ENCODE data around the gene MGAT5B. TPM values are rescaled to one million over a fixed set of nuclear protein-coding genes. Genes with fewer than 3 reads are reported as not detected.

The MGAT5B gene
- total RNA-seq, 1 donor from 2014 or later, result 0.20 TPM

DNA sequence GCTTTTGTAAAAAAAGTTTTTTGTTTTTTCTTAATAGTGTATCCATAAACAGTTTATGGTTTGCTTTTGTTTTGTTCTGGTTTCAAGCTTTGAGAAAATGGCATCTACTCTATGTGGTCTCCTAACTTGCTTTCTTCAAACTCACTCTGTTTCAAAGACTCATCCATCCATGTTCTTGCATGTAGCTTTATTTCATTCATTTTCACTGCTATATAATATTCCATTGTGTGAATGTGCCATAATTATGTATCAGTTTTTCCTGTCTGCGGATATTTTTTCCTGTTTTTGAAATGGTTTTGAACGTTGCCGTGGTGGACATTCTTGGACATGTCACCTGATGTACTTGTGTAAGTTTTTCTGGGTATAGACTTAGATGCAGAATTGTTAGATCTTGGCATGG lies 39.1 kb downstream of the MGAT5B start:
- Mint-ChIP-seq H3K27ac (ENCODE audit: unreplicated experiment) (no peak overlapping the region), H3K4me3 (ENCODE audit: unreplicated experiment) (no peak overlapping the region), H3K4me1 (ENCODE audit: low read depth) (no peaks in the 10 kb centered on the region), H3K27me3 (ENCODE audit: low read depth) (peaks cover 11% of the 10 kb centered on the region), H3K9me3 (ENCODE audit: low read depth) (no peaks in the 10 kb centered on the region), H3K36me3 (ENCODE audit: low read depth) (no peaks in the 10 kb centered on the region)
- no peak for DNase-seq (ENCODE audit: low spot score)
- TF ChIP-seq, protein P1, sequence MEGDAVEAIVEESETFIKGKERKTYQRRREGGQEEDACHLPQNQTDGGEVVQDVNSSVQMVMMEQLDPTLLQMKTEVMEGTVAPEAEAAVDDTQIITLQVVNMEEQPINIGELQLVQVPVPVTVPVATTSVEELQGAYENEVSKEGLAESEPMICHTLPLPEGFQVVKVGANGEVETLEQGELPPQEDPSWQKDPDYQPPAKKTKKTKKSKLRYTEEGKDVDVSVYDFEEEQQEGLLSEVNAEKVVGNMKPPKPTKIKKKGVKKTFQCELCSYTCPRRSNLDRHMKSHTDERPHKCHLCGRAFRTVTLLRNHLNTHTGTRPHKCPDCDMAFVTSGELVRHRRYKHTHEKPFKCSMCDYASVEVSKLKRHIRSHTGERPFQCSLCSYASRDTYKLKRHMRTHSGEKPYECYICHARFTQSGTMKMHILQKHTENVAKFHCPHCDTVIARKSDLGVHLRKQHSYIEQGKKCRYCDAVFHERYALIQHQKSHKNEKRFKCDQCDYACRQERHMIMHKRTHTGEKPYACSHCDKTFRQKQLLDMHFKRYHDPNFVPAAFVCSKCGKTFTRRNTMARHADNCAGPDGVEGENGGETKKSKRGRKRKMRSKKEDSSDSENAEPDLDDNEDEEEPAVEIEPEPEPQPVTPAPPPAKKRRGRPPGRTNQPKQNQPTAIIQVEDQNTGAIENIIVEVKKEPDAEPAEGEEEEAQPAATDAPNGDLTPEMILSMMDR (IDR thresholded peaks at IDR 0.05), result no peak

DNA sequence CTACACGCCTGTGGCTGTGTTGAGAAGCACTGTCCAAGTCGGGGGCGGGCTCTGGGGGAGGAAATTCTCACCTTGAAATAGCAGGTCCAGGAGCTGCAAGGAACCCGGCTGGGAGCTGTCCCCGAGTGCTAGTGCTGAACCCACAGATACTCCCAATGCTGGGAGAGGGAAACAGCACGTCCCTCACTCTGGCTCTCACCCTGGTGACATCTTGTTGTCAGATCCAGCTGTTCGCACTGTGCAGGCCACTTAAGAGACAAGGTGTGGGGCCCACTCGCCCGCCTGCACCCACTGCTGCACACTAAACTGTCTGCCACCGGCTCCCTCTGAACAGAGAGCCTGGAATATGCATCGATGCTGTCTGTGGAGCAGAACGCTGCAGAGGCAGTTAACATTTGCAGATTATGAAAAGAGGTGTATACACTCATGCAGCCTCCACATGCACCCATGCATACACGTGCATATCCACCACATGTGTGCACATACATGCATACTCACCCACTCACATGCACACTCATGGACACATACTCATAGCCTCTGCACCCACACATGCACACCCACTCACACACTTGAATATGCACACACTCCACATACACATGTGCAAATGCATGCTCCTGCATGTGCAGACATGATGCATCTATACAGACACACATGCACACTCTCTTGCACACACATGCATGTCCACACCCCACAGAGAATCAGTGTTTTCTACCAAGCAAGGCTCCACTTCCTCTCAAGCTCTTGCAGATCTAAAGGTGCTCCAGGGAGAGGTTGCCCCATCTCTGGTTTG lies 42.0 kb downstream of the MGAT5B start:
- H3K27ac Mint-ChIP-seq (ENCODE audit: unreplicated experiment), result no peak overlapping the region
- no peaks in the 10 kb centered on the region for H3K36me3 Mint-ChIP-seq (ENCODE audit: low read depth)
- no peak overlapping the region for H3K4me3 Mint-ChIP-seq (ENCODE audit: unreplicated experiment)
- DNase-seq (ENCODE audit: low spot score), result no peak
- no peaks in the 10 kb centered on the region for H3K4me1 Mint-ChIP-seq (ENCODE audit: low read depth)
- H3K27me3 Mint-ChIP-seq (ENCODE audit: low read depth), result peaks cover 24% of the 10 kb centered on the region
- no peaks in the 10 kb centered on the region for H3K9me3 Mint-ChIP-seq (ENCODE audit: low read depth)
- TF ChIP-seq, protein P1 (IDR thresholded peaks at IDR 0.05), result no peak

DNA sequence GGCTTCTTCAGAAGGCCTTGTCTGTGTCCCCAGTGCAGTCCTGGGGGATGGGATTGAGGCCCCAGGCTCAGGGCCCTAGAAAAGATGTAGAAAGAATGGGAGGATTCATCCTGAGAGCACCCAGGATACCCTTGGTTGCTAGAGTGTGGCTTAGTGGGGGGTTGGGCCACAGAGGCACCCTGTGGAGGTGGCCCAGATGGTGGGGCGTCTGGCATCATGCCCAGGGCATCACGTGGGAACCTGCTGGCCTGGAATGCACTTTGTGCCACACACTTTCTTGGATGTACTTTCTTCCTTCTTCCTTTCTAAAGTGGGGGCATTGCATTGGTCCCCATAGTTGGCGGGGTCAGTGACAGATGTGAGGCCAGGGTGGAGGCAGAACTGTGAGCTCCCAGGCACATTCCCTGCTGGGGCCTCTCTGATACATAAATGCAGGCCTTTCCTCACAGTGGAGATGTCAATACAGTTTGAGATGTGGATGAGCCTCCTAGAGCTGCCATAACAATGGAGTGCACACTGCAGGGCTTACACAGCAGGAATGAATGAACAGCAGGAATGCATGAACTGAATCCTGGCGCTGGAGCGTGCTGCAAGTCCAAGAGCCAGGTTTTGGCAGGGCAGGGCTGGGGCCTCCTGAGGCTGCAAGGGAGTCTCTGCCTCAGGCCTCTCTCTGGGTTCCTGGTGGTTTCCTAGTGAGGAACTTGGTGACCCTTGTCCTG lies 43.3 kb downstream of the MGAT5B start:
- peaks cover 21% of the 10 kb centered on the region for H3K27me3 Mint-ChIP-seq (ENCODE audit: low read depth)
- H3K27ac Mint-ChIP-seq (ENCODE audit: unreplicated experiment), result no peak overlapping the region
- TF ChIP-seq, protein P1 (IDR thresholded peaks at IDR 0.05), result no peak
- H3K36me3 Mint-ChIP-seq (ENCODE audit: low read depth), result no peaks in the 10 kb centered on the region
- no peak for DNase-seq (ENCODE audit: low spot score)
- H3K9me3 Mint-ChIP-seq (ENCODE audit: low read depth), result no peaks in the 10 kb centered on the region
- no peak overlapping the region for H3K4me3 Mint-ChIP-seq (ENCODE audit: unreplicated experiment)
- no peaks in the 10 kb centered on the region for H3K4me1 Mint-ChIP-seq (ENCODE audit: low read depth)

DNA sequence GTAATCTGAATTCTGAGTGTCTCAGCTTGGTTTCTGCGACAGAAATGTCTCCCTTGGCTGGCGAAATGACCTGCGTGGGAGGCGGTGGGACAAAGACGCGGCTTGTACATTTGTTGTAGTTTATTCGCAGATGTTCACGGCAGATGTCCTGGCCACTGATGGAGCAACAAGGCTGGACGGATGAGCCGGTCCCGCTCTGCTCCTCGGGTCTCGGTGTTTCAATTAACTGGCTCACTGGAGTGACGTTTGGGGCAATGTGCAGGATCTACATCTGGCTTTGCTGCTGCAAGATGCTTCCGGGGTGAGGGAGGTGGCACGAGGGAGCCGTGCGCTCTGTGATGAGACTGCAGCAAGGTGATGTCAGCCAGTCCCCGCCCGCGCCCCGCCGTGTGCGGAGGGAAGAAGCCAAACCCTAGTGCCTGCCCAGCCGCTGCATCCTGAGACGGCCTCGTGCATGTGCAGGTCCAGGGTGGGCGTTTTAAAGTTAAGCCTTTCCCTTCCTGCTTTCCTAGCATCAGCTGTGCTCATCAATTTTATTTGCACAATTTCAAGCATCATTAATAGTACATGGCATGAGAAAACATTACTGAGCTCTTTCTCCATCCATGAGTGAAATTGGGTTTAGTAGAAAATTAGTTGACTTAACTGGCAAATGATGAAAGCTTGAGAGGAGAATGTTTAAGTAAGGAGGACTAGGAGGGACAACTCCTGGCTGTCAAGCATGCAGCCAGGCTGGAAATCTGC lies 44.4 kb downstream of the MGAT5B start:
- no peak overlapping the region for H3K4me3 Mint-ChIP-seq (ENCODE audit: unreplicated experiment)
- no peaks in the 10 kb centered on the region for H3K36me3 Mint-ChIP-seq (ENCODE audit: low read depth)

More for the DNA sequence above, 44.4 kb downstream of the MGAT5B start:
- peaks cover 23% of the 10 kb centered on the region for H3K27me3 Mint-ChIP-seq (ENCODE audit: low read depth)
- DNase-seq (ENCODE audit: low spot score), result no peak
- no peaks in the 10 kb centered on the region for H3K9me3 Mint-ChIP-seq (ENCODE audit: low read depth)
- H3K27ac Mint-ChIP-seq (ENCODE audit: unreplicated experiment), result no peak overlapping the region
- TF ChIP-seq, protein P1 (IDR thresholded peaks at IDR 0.05), result no peak
- no peaks in the 10 kb centered on the region for H3K4me1 Mint-ChIP-seq (ENCODE audit: low read depth)

All from chondrocyte (in vitro differentiated cells).